ENCODE data around the gene CLCA2. TPM values are rescaled to one million over a fixed set of nuclear protein-coding genes. Genes with fewer than 3 reads are reported as not detected.

Gene CLCA2
- polyA plus RNA-seq, 1 of the 3 experiments (the other 2 are of a cell fraction) = 0.02 TPM

- H4K20me1 ChIP-seq (ENCODE audit: insufficient read depth) = no peaks in the 10 kb centered on the region
- no peak overlapping the region for H3K4me2 ChIP-seq
- H2AFZ ChIP-seq (ENCODE audit: low read depth) = no peak overlapping the region
- no peak overlapping the region for H3K9ac ChIP-seq
- H3K36me3 ChIP-seq (replicated peaks in 1 of 2; ENCODE audit: control insufficient read depth in 1 of 2, insufficient read depth in 2 of 2, low read length in 1 of 2) = no peaks in the 10 kb centered on the region
- H3K4me1 ChIP-seq (ENCODE audit: control insufficient read depth in 1 of 2, insufficient read depth in 2 of 2, low read depth in 1 of 2, low read length in 1 of 2) = no peaks in the 10 kb centered on the region
- no peak overlapping the region for H3K4me3 ChIP-seq (ENCODE audit: low read depth in 2 of 2, low read length in 1 of 2)
- DNase-seq = no peak
- WGBS (ENCODE audit: low lambda C conversion rate) = 80% methylated on average over 4 of the region's 4 CpGs
- no peak overlapping the region for H3K27ac ChIP-seq (ENCODE audit: low read depth in 2 of 2, low read length in 1 of 2)
- H3K79me2 ChIP-seq (ENCODE audit: insufficient read depth) = no peaks in the 10 kb centered on the region
- H3K9me3 ChIP-seq = no peaks in the 10 kb centered on the region
- POLR2A ChIA-PET = no interaction called here
- TF ChIP-seq ZBTB33 (IDR thresholded peaks at IDR 0.05; ENCODE audit: borderline replicate concordance, low read depth) = no peak
- no peak for TF ChIP-seq CTCF (IDR thresholded peaks at IDR 0.05)
- no peak for TF ChIP-seq YY1 (IDR thresholded peaks at IDR 0.05; ENCODE audit: low read depth)
- TF ChIP-seq RFX5 (IDR thresholded peaks at IDR 0.05; ENCODE audit: low read length) = no peak
- TF ChIP-seq CHD2 (IDR thresholded peaks at IDR 0.05; ENCODE audit: low read length, partially characterized antibody) = no peak
- no peak for TF ChIP-seq FOXM1 (IDR thresholded peaks at IDR 0.05; ENCODE audit: low read depth)
- TF ChIP-seq GATA2 (CRISPR knock-in tag; IDR thresholded peaks at IDR 0.05) = no peak
- TF ChIP-seq RXRA (IDR thresholded peaks at IDR 0.05; ENCODE audit: borderline replicate concordance, low read depth) = no peak
- no peak for TF ChIP-seq POLR2AphosphoS5 (IDR thresholded peaks at IDR 0.05; ENCODE audit: low read depth, low read length)
- no peak for TF ChIP-seq MAX (IDR thresholded peaks at IDR 0.05; ENCODE audit: low read depth)
- no peak for TF ChIP-seq RAD21 (IDR thresholded peaks at IDR 0.05; ENCODE audit: low read length)
- TF ChIP-seq JUND (IDR thresholded peaks at IDR 0.05) = no peak
- TF ChIP-seq IRF3 (IDR thresholded peaks at IDR 0.05; ENCODE audit: low read depth, low read length) = no peak
- no peak for TF ChIP-seq TEAD4 (IDR thresholded peaks at IDR 0.05; ENCODE audit: borderline replicate concordance, insufficient read depth)
- TF ChIP-seq SMC3 (IDR thresholded peaks at IDR 0.05; ENCODE audit: low read depth, low read length) = no peak
- no peak for TF ChIP-seq SIN3A (IDR thresholded peaks at IDR 0.05; ENCODE audit: borderline replicate concordance, low read depth, low read length)
- no peak for TF ChIP-seq EP300 (IDR thresholded peaks at IDR 0.05; ENCODE audit: borderline replicate concordance in 1 of 2, low read depth in 1 of 2, low read length in 1 of 2)
- no peak for TF ChIP-seq TAF1 (IDR thresholded peaks at IDR 0.05; ENCODE audit: borderline replicate concordance, low read depth, low read length)
- TF ChIP-seq PBX3 (IDR thresholded peaks at IDR 0.05) = no peak
- H3K9me2 ChIP-seq = no peaks in the 10 kb centered on the region
- CTCF ChIA-PET = interaction anchor here (4.8 kb wide), 1 partner anchor 24 kb away, joined by 35 read pairs; no protein-coding TSS in a partner anchor
- peaks cover 5% of the 10 kb centered on the region; the same call in 1 of the 2 replicates for H3K27me3 ChIP-seq (ENCODE audit: insufficient read depth)
- H3F3A ChIP-seq (replicated peaks; ENCODE audit: insufficient read depth) = peaks cover 3% of the 10 kb centered on the region
These were observed 53.3 kb downstream of the CLCA2 start for GRCh38 chr1:86477256-86477655.

All from SK-N-SH (cell line).